ACHN (cell line): ENCODE data around the gene RCCD1.

ENCODE experiments used
- DNase-seq: peaks from one replicate; pipeline ENCODE4 v3.0.0-alpha.2; 2015
- in situ Hi-C: cut with HindIII; loops from 2 replicates; pipeline ENCODE4 v1.10.0; 2017; ENCODE audit warnings: low sequenced_read_pairs, low pct_ligation_motif_present, low pct_unique_long_range_greater_than_20kb

RCCD1 gene

GRCh38 chr15:90989040-90989768, 34.5 kb downstream of the RCCD1 start:
- DNase-seq: no peak
- in situ Hi-C loops: no loop called here

GRCh38 chr15:90990446-90990845, 35.8 kb downstream of the RCCD1 start:
- no peak for DNase-seq
- in situ Hi-C loops: no loop called here

- in situ Hi-C loops: no loop called here
- DNase-seq: no peak
These were observed 37.1 kb downstream of the RCCD1 start for GRCh38 chr15:90991587-90992285.

- DNase-seq: no peak
- in situ Hi-C loops: no loop called here
These were observed 39.4 kb downstream of the RCCD1 start for GRCh38 chr15:90994059-90994416.

GRCh38 chr15:90994417-90995311, 40.0 kb downstream of the RCCD1 start, which contains the start of gene PRC1:
PRC1 (minus strand) TSS chr15:90994535; CDS start chr15:90994417, 118 bp downstream.
- DNase-seq: peak; percentile 97
- in situ Hi-C loops: no loop called here

GRCh38 chr15:90998737-90999136, 44.1 kb downstream of the RCCD1 start:
- in situ Hi-C loops: no loop called here
- DNase-seq: no peak

GRCh38 chr15:91001209-91001608, 46.5 kb downstream of the RCCD1 start:
- no peak for DNase-seq
- in situ Hi-C loops: no loop called here

GRCh38 chr15:91007266-91007665, 52.6 kb downstream of the RCCD1 start:
- DNase-seq: no peak
- in situ Hi-C loops: no loop called here
